ENCODE measurements around the gene GINS3.

GINS3 gene

GRCh38 chr16:58417600-58417999, 25.3 kb downstream of the GINS3 start:
- no peak overlapping the region for H3K4me3 ChIP-seq (ENCODE audit: low read depth, low read length)
- H3K9ac ChIP-seq, result no peak overlapping the region
- no peaks in the 10 kb centered on the region for H3K4me1 ChIP-seq
- no peaks in the 10 kb centered on the region for H3K9me3 ChIP-seq (ENCODE audit: control insufficient read depth, low read length)
- no peaks in the 10 kb centered on the region for H3K79me2 ChIP-seq
- H3K27ac ChIP-seq, result no peak overlapping the region
- H3K27me3 ChIP-seq (ENCODE audit: control insufficient read depth, insufficient read depth, low read length), result no peaks in the 10 kb centered on the region
- H3K36me3 ChIP-seq (ENCODE audit: control insufficient read depth, insufficient read depth, low read length), result no peaks in the 10 kb centered on the region
- TF ChIP-seq CTCF (IDR thresholded peaks at IDR 0.05), result no peak
- H2AFZ ChIP-seq, result no peak overlapping the region
- no peak overlapping the region for H3K4me2 ChIP-seq (ENCODE audit: low read length)

GRCh38 chr16:58418026-58418425, 25.8 kb downstream of the GINS3 start:
- Histone ChIP-seq H3K9ac (no peak overlapping the region), H3K4me3 (ENCODE audit: low read depth, low read length) (no peak overlapping the region), H3K79me2 (no peaks in the 10 kb centered on the region), H3K4me2 (ENCODE audit: low read length) (no peak overlapping the region), H3K27me3 (ENCODE audit: control insufficient read depth, insufficient read depth, low read length) (no peaks in the 10 kb centered on the region), H3K4me1 (no peaks in the 10 kb centered on the region), H3K9me3 (ENCODE audit: control insufficient read depth, low read length) (no peaks in the 10 kb centered on the region), H3K27ac (no peak overlapping the region), H2AFZ (no peak overlapping the region), H3K36me3 (ENCODE audit: control insufficient read depth, insufficient read depth, low read length) (no peaks in the 10 kb centered on the region)
- no peak for TF ChIP-seq CTCF (IDR thresholded peaks at IDR 0.05)

GRCh38 chr16:58418601-58419000, 26.3 kb downstream of the GINS3 start:
- Histone ChIP-seq H3K4me1 (no peaks in the 10 kb centered on the region), H3K27me3 (ENCODE audit: control insufficient read depth, insufficient read depth, low read length) (no peaks in the 10 kb centered on the region), H3K79me2 (no peaks in the 10 kb centered on the region), H3K36me3 (ENCODE audit: control insufficient read depth, insufficient read depth, low read length) (no peaks in the 10 kb centered on the region), H3K9me3 (ENCODE audit: control insufficient read depth, low read length) (no peaks in the 10 kb centered on the region), H3K4me2 (ENCODE audit: low read length) (no peak overlapping the region), H3K9ac (no peak overlapping the region), H3K27ac (no peak overlapping the region), H3K4me3 (ENCODE audit: low read depth, low read length) (no peak overlapping the region), H2AFZ (no peak overlapping the region)
- TF ChIP-seq CTCF (IDR thresholded peaks at IDR 0.05), result no peak

GRCh38 chr16:58419241-58419990, 27.1 kb downstream of the GINS3 start:
- no peak overlapping the region for H3K27ac ChIP-seq
- no peak overlapping the region for H3K4me3 ChIP-seq (ENCODE audit: low read depth, low read length)
- no peak overlapping the region for H3K4me2 ChIP-seq (ENCODE audit: low read length)
- H3K27me3 ChIP-seq (ENCODE audit: control insufficient read depth, insufficient read depth, low read length), result no peaks in the 10 kb centered on the region
- H2AFZ ChIP-seq, result no peak overlapping the region
- no peak overlapping the region for H3K9ac ChIP-seq
- no peaks in the 10 kb centered on the region for H3K79me2 ChIP-seq
- H3K36me3 ChIP-seq (ENCODE audit: control insufficient read depth, insufficient read depth, low read length), result no peaks in the 10 kb centered on the region
- H3K9me3 ChIP-seq (ENCODE audit: control insufficient read depth, low read length), result no peaks in the 10 kb centered on the region
- no peak for TF ChIP-seq CTCF (IDR thresholded peaks at IDR 0.05)
- H3K4me1 ChIP-seq, result no peaks in the 10 kb centered on the region

- Histone ChIP-seq H3K9ac (no peak overlapping the region), H3K79me2 (no peaks in the 10 kb centered on the region), H3K4me2 (ENCODE audit: low read length) (no peak overlapping the region), H3K4me1 (no peaks in the 10 kb centered on the region), H3K27ac (no peak overlapping the region), H3K4me3 (ENCODE audit: low read depth, low read length) (no peak overlapping the region), H2AFZ (no peak overlapping the region), H3K27me3 (ENCODE audit: control insufficient read depth, insufficient read depth, low read length) (no peaks in the 10 kb centered on the region), H3K9me3 (ENCODE audit: control insufficient read depth, low read length) (no peaks in the 10 kb centered on the region), H3K36me3 (ENCODE audit: control insufficient read depth, insufficient read depth, low read length) (no peaks in the 10 kb centered on the region)
- no peak for TF ChIP-seq CTCF (IDR thresholded peaks at IDR 0.05)
Observed at GRCh38 chr16:58421059-58421458, 28.8 kb downstream of the GINS3 start.

All from parathyroid adenoma (tissue), 2 donors.